ENCODE data around the gene CCDC174. TPM values are rescaled to one million over a fixed set of nuclear protein-coding genes. Genes with fewer than 3 reads are reported as not detected.

The CCDC174 gene
- total and polyA plus RNA-seq, 10 of the 15 experiments (the other 5 are each of a cell fraction or from before 2014, with no cell fraction given), result 11.6 to 31.3 (median 19.1) TPM

- H4K20me1 ChIP-seq (ENCODE audit: control insufficient read depth, insufficient read depth), result no peaks in the 10 kb centered on the region
- H3K9ac ChIP-seq (ENCODE audit: control insufficient read depth, insufficient read depth, low read length), result no peak overlapping the region
- no peak overlapping the region for H3K4me3 ChIP-seq
- ATAC-seq, result no peak
- ChIA-PET SMC1A (ENCODE audit: uncharacterized antibody, unreplicated experiment) (interaction anchor here (1.2 to 4.0 kb wide), 2 partner anchors 11 to 117 kb away, joined by 5 to 24 read pairs; partner anchors contain the start of gene CCDC174), CTCF (no interaction called here), RAD21 (ENCODE audit: unreplicated experiment) (no interaction called here), POLR2A (no interaction called here)
- FAIRE-seq, result no peak
- TF ChIP-seq WRNIP1 (IDR thresholded peaks at IDR 0.05; ENCODE audit: borderline replicate concordance, low read depth, low read length), result no peak
- TF ChIP-seq SMC3 (IDR thresholded peaks at IDR 0.05; ENCODE audit: borderline replicate concordance, low read length), result no peak
- TF ChIP-seq POLR2AphosphoS5 (IDR thresholded peaks at IDR 0.05; ENCODE audit: low read length), result no peak
- no TSS peak for BruUV-seq (replicated peaks)
- no peaks in the 10 kb centered on the region for H3K79me2 ChIP-seq (ENCODE audit: control insufficient read depth, insufficient read depth, low read length)
- H3K4me1 ChIP-seq (ENCODE audit: control insufficient read depth, insufficient read depth, low read length), result no peaks in the 10 kb centered on the region
- H3K4me2 ChIP-seq (ENCODE audit: control insufficient read depth, insufficient read depth), result no peak overlapping the region
- peaks cover 27 to 54% of the 10 kb centered on the region in 2 experiments for H3K36me3 ChIP-seq (ENCODE audit: control insufficient read depth in 2 of 2, insufficient read depth in 2 of 2, low read length in 1 of 2)
- no peak overlapping the region for H2AFZ ChIP-seq (ENCODE audit: control insufficient read depth, low read depth, low read length)
- intact Hi-C loops (cut with micrococcal nuclease; ENCODE audit: unreplicated experiment) (no loop called here), in situ Hi-C loops (cut with MboI) (no loop called here)
- 100% methylated on average over 3 of the region's 3 CpGs for whole genome bisulfite sequencing (ENCODE audit: insufficient coverage, insufficient replicate concordance, low lambda C conversion rate, missing lambda C conversion rate)
- H3K27me3 ChIP-seq (replicated peaks in 1 of 2; ENCODE audit: control insufficient read depth in 2 of 2, insufficient read depth in 2 of 2, low read length in 1 of 2), result no peaks in the 10 kb centered on the region
- H3K27ac ChIP-seq (ENCODE audit: control insufficient read depth, insufficient read depth), result no peak overlapping the region
- H3K9me3 ChIP-seq (replicated peaks; ENCODE audit: control insufficient read depth, insufficient read depth, low read length), result no peaks in the 10 kb centered on the region
- DNase-seq (ENCODE audit: low read depth, low spot score), result no peak
Measured at GRCh38 chr3:14664170-14664569, 12.6 kb downstream of the CCDC174 start.

- in situ Hi-C loops (cut with MboI), result loop anchor here (5.0 kb wide), 2 partner anchors 110 to 250 kb away; no protein-coding TSS in a partner anchor
Measured at GRCh38 chr3:14672588-14672987, 21.0 kb downstream of the CCDC174 start.

More at GRCh38 chr3:14672588-14672987, 21.0 kb downstream of the CCDC174 start:
- no peak for DNase-seq (ENCODE audit: low read depth, low spot score)
- RAD21 ChIA-PET (ENCODE audit: unreplicated experiment), result interaction anchor here (0.6 to 9.4 kb wide), 7 partner anchors 14 to 188 kb away, joined by 3 to 197 read pairs (median 4); no protein-coding TSS in a partner anchor
- Histone ChIP-seq H3K4me3 (no peak overlapping the region), H3K4me2 (ENCODE audit: control insufficient read depth, insufficient read depth) (0 out of 2 replicates have a peak overlapping the region, but pooled peaks have one; percentile 23), H3K4me1 (ENCODE audit: control insufficient read depth, insufficient read depth, low read length) (peaks cover 16% of the 10 kb centered on the region), H2AFZ (ENCODE audit: control insufficient read depth, low read depth, low read length) (no peak overlapping the region), H4K20me1 (ENCODE audit: control insufficient read depth, insufficient read depth) (no peaks in the 10 kb centered on the region), H3K79me2 (ENCODE audit: control insufficient read depth, insufficient read depth, low read length) (no peaks in the 10 kb centered on the region), H3K9ac (ENCODE audit: control insufficient read depth, insufficient read depth, low read length) (no peak overlapping the region), H3K27ac (ENCODE audit: control insufficient read depth, insufficient read depth) (no peak overlapping the region), H3K27me3 (replicated peaks in 1 of 2; ENCODE audit: control insufficient read depth in 2 of 2, insufficient read depth in 2 of 2, low read length in 1 of 2) (no peaks in the 10 kb centered on the region), H3K9me3 (replicated peaks; ENCODE audit: control insufficient read depth, insufficient read depth, low read length) (no peaks in the 10 kb centered on the region; the same call in 2 of the 3 replicates), H3K36me3 (ENCODE audit: control insufficient read depth in 2 of 2, insufficient read depth in 2 of 2, low read length in 1 of 2) (peaks cover 19 to 24% of the 10 kb centered on the region in 2 experiments)
- BruUV-seq (replicated peaks), result TSS peak; percentile 31
- CTCF ChIA-PET, result interaction anchor here (0.6 to 15.5 kb wide), 10 partner anchors 17 to 249 kb away, joined by 3 to 321 read pairs (median 8); no protein-coding TSS in a partner anchor
- FAIRE-seq, result no peak
- 22% methylated on average over 4 of the region's 4 CpGs for WGBS (ENCODE audit: insufficient coverage, insufficient replicate concordance, low lambda C conversion rate, missing lambda C conversion rate)
- TF ChIP-seq RUNX3 (IDR thresholded peaks at IDR 0.05; ENCODE audit: low read length) (peak; percentile 80), MXI1 (IDR thresholded peaks at IDR 0.05; ENCODE audit: low read depth, low read length) (no peak), MYC (IDR thresholded peaks at IDR 0.05; ENCODE audit: insufficient read depth, insufficient read length, insufficient replicate concordance, low read length, severe bottlenecking) (no peak), NR2C2 (IDR thresholded peaks at IDR 0.05; ENCODE audit: borderline replicate concordance, control insufficient read depth, insufficient read length, low read depth) (no peak), BCL11A (IDR thresholded peaks at IDR 0.05; ENCODE audit: low read depth, low read length) (no peak), RCOR1 (conservative IDR thresholded peaks at IDR 0.05; ENCODE audit: low read depth, low read length) (no peak), ASH2L (IDR thresholded peaks at IDR 0.05; ENCODE audit: borderline replicate concordance, low read depth) (no peak), BACH1 (IDR thresholded peaks at IDR 0.05; ENCODE audit: borderline replicate concordance) (no peak), CHD2 (IDR thresholded peaks at IDR 0.05; ENCODE audit: borderline replicate concordance, low read depth, low read length) (no peak), ETV6 (conservative IDR thresholded peaks at IDR 0.05 in 1 of 2, IDR thresholded peaks at IDR 0.05 in 1 of 2; ENCODE audit: borderline replicate concordance in 1 of 2, low read depth in 1 of 2) (no peak), JUNB (IDR thresholded peaks at IDR 0.05) (no peak), SMAD1 (IDR thresholded peaks at IDR 0.05; ENCODE audit: low read depth, partially characterized antibody) (no peak), SPI1 (IDR thresholded peaks at IDR 0.05; ENCODE audit: borderline replicate concordance, insufficient read depth, low read depth, low read length) (peak; percentile 79; the same call in 1 of the 2 replicates), MEF2A (IDR thresholded peaks at IDR 0.05; ENCODE audit: insufficient read depth, low read depth, low read length) (0 out of 2 replicates have a peak, but pooled peaks have one; percentile 17), MEF2B (IDR thresholded peaks at IDR 0.05; ENCODE audit: partially characterized antibody, poor library complexity, severe bottlenecking) (no peak)
- SMC1A ChIA-PET (ENCODE audit: uncharacterized antibody, unreplicated experiment), result interaction anchor here (0.7 to 12.2 kb wide), 12 partner anchors 9 to 250 kb away, joined by 3 to 274 read pairs (median 6); partner anchors contain the start of gene CCDC174
- intact Hi-C loops (cut with micrococcal nuclease; ENCODE audit: unreplicated experiment), result no loop called here
- peak; percentile 71 for ATAC-seq
- POLR2A ChIA-PET, result interaction anchor here (0.6 to 1.4 kb wide), 4 partner anchors 16 to 847 kb away, joined by 3 to 6 read pairs (median 4); no protein-coding TSS in a partner anchor
